Vagina (tissue), 2 donors: ENCODE measurements around the gene S100A7A. TPM values are rescaled to one million over a fixed set of nuclear protein-coding genes. Genes with fewer than 3 reads are reported as not detected.

Experiments used
- DNase-seq, 2 donors: peaks; one replicate each; pipeline ENCODE4 v3.0.0-alpha.2; 2017; ENCODE audit errors: extremely low spot score in 2 of 2
- H3K27ac ChIP-seq: fragments of 200-600 bp; sonication (generic); one replicate; pipeline ENCODE4 v1.5.1; 2019
- H3K27me3 ChIP-seq: fragments of 200-600 bp; sonication (generic); one replicate; pipeline ENCODE4 v1.5.1; 2019
- H3K36me3 ChIP-seq, 2 donors: fragments of 200-600 bp; sonication (generic); one replicate each; pipeline ENCODE4 v1.5.1; 2017 to 2019
- H3K4me1 ChIP-seq: fragments of 200-600 bp; sonication (generic); one replicate; pipeline ENCODE4 v1.5.1; 2019
- H3K4me3 ChIP-seq, 2 donors: fragments of 200-600 bp; sonication (generic); 1 replicate in 1 of 2; 2 replicates in 1 of 2; pipeline ENCODE4 v1.5.1; 2016 to 2019
- H3K9me3 ChIP-seq: fragments of 200-600 bp; sonication (generic); one replicate; pipeline ENCODE4 v1.5.1; 2019
- POLR2A ChIP-seq, 2 donors: fragments of 450-650 bp; IDR thresholded peaks; one replicate each; pipeline ENCODE4 v1.6.1; 2017; ENCODE audit warnings: antibody characterized with exemption in 2 of 2, mild to moderate bottlenecking in 2 of 2, moderate library complexity in 2 of 2
- POLR2AphosphoS5 ChIP-seq, 2 donors: sonication (generic); formaldehyde crosslinking; IDR thresholded peaks; one replicate each; pipeline ENCODE4 v1.9.0; 2017; ENCODE audit warnings: antibody characterized with exemption in 2 of 2, mild to moderate bottlenecking in 2 of 2, low read depth in 1 of 2; ENCODE audit not compliant: insufficient read depth in 1 of 2
- intact Hi-C: fragments of 100-400 bp; cut with DNase I; formaldehyde crosslinking; loops from one replicate; pipeline ENCODE4 v1.15.1; 2023
- total RNA-seq: library from RNA; depleted of rRNA; stranded (reverse); fragments of >200 nt; gene quantifications from one replicate; pipeline ENCODE4 v1.2.3, GENCODE V29; 2016
- TF ChIP-seq, protein P1 (sequence below), 3 experiments: fragments of 450-650 bp in 2 of 3; fragments of 200-600 bp in 1 of 3; sonication (generic) in 1 of 3; IDR thresholded peaks; one replicate each; pipeline ENCODE4 v1.5.1; 2017 to 2019; ENCODE audit warnings: antibody characterized with exemption in 3 of 3, mild to moderate bottlenecking in 2 of 3, moderate library complexity in 2 of 3

S100A7A gene
- total RNA-seq, 1 donor from 2014 or later = not detected

DNA sequence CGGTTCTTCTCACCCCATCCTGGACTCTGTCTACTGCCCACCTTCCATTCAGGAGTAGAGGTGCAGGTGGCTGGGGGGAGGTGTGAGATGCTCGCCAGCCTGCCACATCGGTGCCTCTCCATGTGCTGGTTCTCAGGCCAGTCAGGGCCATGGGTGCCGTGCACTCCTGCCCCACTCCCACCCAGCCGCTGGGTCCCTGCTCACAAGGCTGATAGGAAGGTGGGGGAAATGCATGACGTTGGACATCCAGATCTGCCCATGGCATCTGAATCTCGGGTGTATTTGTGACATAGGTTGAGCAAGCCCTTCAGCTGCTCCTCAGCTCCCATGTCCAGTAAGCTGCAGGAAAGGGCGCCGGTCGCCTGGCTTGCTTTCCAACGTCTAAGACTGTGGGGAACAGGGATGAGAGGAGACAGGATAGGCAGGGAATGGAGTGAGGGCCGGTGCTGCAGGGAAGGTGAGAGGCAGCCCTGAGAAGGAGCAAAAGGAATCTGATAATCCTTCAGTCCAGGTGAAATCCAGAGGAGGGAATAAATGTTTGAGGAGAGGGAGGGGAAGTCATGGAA lies 11.8 kb downstream of the S100A7A start:
- H3K36me3 ChIP-seq = no peaks in the 10 kb centered on the region
- no peak overlapping the region for H3K4me3 ChIP-seq
- H3K9me3 ChIP-seq = no peaks in the 10 kb centered on the region
- DNase-seq = peak; percentile 58 to 67
- intact Hi-C loops = no loop called here
- TF ChIP-seq, protein P1, sequence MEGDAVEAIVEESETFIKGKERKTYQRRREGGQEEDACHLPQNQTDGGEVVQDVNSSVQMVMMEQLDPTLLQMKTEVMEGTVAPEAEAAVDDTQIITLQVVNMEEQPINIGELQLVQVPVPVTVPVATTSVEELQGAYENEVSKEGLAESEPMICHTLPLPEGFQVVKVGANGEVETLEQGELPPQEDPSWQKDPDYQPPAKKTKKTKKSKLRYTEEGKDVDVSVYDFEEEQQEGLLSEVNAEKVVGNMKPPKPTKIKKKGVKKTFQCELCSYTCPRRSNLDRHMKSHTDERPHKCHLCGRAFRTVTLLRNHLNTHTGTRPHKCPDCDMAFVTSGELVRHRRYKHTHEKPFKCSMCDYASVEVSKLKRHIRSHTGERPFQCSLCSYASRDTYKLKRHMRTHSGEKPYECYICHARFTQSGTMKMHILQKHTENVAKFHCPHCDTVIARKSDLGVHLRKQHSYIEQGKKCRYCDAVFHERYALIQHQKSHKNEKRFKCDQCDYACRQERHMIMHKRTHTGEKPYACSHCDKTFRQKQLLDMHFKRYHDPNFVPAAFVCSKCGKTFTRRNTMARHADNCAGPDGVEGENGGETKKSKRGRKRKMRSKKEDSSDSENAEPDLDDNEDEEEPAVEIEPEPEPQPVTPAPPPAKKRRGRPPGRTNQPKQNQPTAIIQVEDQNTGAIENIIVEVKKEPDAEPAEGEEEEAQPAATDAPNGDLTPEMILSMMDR (IDR thresholded peaks at IDR 0.05) = no peak
- no peak for TF ChIP-seq POLR2A (IDR thresholded peaks at IDR 0.05)
- TF ChIP-seq POLR2AphosphoS5 (IDR thresholded peaks at IDR 0.05; ENCODE audit: insufficient read depth in 1 of 2, low read depth in 1 of 2) = no peak
- H3K4me1 ChIP-seq = no peaks in the 10 kb centered on the region
- H3K27ac ChIP-seq = no peak overlapping the region
- no peaks in the 10 kb centered on the region for H3K27me3 ChIP-seq

DNA sequence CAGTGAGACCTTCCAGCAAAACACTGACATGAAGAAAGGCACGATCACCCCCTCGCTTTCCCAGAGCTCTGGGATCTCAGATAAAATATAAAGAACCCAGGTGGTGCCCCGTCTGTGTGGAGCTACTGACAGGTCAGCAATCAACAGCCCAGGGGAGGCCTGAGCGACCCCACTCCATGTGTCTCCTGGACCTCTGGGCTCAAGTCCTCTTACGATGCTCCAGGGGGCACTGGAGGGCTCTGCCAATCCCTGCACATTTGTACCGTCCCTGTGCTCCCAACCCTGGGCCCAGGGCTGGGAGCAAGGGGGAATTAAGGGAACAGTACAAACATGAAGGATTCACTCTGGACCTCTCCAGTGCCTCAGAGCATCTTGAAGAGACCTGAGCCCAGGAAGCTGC lies 12.5 kb downstream of the S100A7A start:
- TF ChIP-seq, protein P1 (IDR thresholded peaks at IDR 0.05) = no peak
- TF ChIP-seq POLR2AphosphoS5 (IDR thresholded peaks at IDR 0.05; ENCODE audit: insufficient read depth in 1 of 2, low read depth in 1 of 2) (no peak), POLR2A (IDR thresholded peaks at IDR 0.05) (no peak)
- no peaks in the 10 kb centered on the region for H3K9me3 ChIP-seq
- intact Hi-C loops = no loop called here
- no peaks in the 10 kb centered on the region for H3K27me3 ChIP-seq
- no peak overlapping the region for H3K4me3 ChIP-seq
- no peaks in the 10 kb centered on the region for H3K4me1 ChIP-seq
- no peak overlapping the region for H3K27ac ChIP-seq
- no peaks in the 10 kb centered on the region for H3K36me3 ChIP-seq
- DNase-seq = peak in 1 of 2 donors; percentile 46

DNA sequence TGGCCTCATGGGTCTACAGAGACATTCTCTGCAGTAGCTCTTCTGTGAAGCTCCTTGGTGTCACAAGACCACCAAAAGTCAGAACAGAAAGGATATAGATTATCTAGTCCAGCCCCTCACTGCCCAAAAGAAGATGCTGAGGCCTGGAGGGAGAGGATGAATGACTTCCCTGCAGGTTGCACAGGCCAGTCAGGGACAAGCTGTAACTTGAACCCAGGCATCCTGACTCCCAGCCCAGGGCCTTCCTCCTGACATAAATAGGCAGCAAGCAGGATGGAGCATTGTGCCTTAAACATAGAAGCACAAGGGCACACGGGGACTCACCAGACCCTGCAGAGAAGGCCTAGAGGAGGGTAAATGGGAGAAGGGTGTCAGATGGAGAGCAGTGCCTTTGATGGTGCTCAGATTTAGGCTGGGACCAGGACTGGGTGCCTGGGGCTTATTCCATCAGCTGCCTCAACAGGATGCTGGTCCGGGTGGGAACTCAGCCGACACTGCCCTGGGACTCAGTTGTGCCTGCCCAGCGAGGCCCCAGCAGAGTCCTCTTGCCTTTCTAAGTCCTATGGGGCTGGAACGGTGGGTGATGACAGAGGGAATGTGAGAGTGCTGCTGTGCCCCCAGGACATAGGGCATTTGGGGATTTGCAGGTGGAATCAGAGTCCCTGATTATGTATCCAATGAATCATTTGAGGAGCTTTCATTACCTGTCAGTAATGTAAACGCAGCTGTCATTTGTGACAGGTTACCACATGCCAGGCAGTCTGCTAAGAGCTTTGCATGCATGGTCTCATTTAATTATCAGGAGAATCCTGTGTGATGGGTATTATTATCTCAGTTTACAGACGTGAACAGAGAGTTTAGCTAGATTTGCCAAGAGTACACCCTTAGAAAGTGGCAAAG lies 13.2 kb downstream of the S100A7A start:
- TF ChIP-seq POLR2AphosphoS5 (IDR thresholded peaks at IDR 0.05; ENCODE audit: insufficient read depth in 1 of 2, low read depth in 1 of 2) = no peak
- no peak for TF ChIP-seq POLR2A (IDR thresholded peaks at IDR 0.05)
- TF ChIP-seq, protein P1 (IDR thresholded peaks at IDR 0.05) = no peak

DNA sequence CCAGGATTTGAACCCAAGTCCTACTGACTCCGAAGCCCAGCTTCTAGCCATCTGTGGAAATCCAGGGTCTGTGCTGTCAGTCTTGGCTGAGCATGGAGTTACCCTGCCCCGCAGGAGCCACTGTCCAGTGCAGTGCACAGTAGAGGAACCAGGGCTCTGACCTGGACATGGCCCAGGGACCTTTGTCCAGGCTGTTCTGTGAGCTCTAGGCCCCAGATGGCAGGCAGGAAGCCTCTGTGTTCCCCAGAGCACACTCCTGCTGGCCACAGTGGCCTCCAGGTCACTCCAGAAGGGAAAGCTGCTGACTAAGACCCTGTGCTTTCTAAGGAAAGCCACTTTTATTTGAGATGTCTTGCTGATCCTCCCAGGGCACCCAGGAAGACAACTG lies 13.8 kb downstream of the S100A7A start:
- TF ChIP-seq, protein P1 (IDR thresholded peaks at IDR 0.05) = no peak
- TF ChIP-seq POLR2A (IDR thresholded peaks at IDR 0.05) = no peak
- no peak for TF ChIP-seq POLR2AphosphoS5 (IDR thresholded peaks at IDR 0.05; ENCODE audit: insufficient read depth in 1 of 2, low read depth in 1 of 2)
- H3K9me3 ChIP-seq = no peaks in the 10 kb centered on the region
- H3K4me1 ChIP-seq = no peaks in the 10 kb centered on the region
- H3K27ac ChIP-seq = no peak overlapping the region
- H3K27me3 ChIP-seq = no peaks in the 10 kb centered on the region
- DNase-seq = peak in 1 of 2 donors; percentile 84
- no peak overlapping the region for H3K4me3 ChIP-seq
- no peaks in the 10 kb centered on the region for H3K36me3 ChIP-seq
- intact Hi-C loops = no loop called here

More for the DNA sequence above, 13.2 kb downstream of the S100A7A start:
- Histone ChIP-seq H3K27me3 (no peaks in the 10 kb centered on the region), H3K36me3 (no peaks in the 10 kb centered on the region), H3K4me3 (no peak overlapping the region), H3K27ac (no peak overlapping the region), H3K9me3 (no peaks in the 10 kb centered on the region), H3K4me1 (no peaks in the 10 kb centered on the region)
- DNase-seq = peak; percentile 69 to 72
- intact Hi-C loops = no loop called here

DNA sequence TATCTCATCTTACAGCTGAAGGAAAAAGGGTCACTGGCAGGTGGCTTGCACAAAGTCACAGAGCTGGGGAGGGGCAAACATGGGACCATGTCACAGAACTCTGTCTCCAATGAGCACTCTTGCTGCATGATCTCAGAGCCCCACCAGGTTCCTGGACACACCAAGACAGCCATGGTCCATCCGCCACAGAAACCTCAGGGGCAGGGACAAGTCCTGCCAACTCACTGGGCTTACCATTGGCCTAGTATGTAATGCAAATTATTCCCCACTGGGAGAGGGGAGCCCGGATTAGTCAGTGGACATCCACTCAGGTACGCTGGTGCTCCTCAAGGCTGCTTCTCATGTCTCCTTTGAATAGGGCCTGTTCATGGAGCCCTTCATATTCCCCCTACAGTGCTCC lies 14.2 kb downstream of the S100A7A start:
- TF ChIP-seq POLR2AphosphoS5 (IDR thresholded peaks at IDR 0.05; ENCODE audit: insufficient read depth in 1 of 2, low read depth in 1 of 2) = no peak
- TF ChIP-seq POLR2A (IDR thresholded peaks at IDR 0.05) = no peak
- TF ChIP-seq, protein P1 (IDR thresholded peaks at IDR 0.05) = no peak
- intact Hi-C loops = no loop called here
- H3K4me3 ChIP-seq = no peak overlapping the region
- H3K9me3 ChIP-seq = no peaks in the 10 kb centered on the region
- peak; percentile 34 to 84 for DNase-seq
- H3K36me3 ChIP-seq = no peaks in the 10 kb centered on the region
- H3K27me3 ChIP-seq = no peaks in the 10 kb centered on the region
- no peak overlapping the region for H3K27ac ChIP-seq
- H3K4me1 ChIP-seq = no peaks in the 10 kb centered on the region
